ENCODE data around the gene GAREM2. TPM values are rescaled to one million over a fixed set of nuclear protein-coding genes. Genes with fewer than 3 reads are reported as not detected.

Gene GAREM2
- total and polyA plus RNA-seq, 9 of the 15 experiments (the other 6 are each of a cell fraction or from before 2014, with no cell fraction given) = 1.7 to 12.4 (median 2.5) TPM

DNA sequence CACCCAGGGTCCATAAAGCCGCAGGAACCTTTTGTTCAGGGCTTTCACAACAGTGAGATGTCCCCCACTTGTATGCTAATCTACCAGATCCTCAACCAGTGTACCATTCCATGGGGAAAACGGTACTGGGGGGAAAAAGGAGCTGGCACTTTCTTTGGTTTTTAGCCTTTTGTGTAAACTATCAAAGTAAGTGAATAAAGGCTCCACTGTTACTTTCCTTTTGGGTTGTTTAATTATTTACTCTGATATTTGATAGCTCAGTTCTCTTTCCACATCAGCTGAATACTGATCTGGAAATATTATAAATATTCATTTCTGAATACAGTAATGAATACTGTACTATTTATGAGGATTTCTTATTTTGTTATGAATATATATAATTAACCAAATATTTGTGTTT lies 51.2 kb downstream of the GAREM2 start:
- BruUV-seq (replicated peaks) = no TSS peak
- WGBS (ENCODE audit: insufficient coverage, low coverage, missing lambda C conversion rate) = 100% methylated on average over 2 of the region's 2 CpGs
- H3K27ac ChIP-seq (ENCODE audit: extremely low read depth, low read depth, low read length) = no peak overlapping the region
- H3K4me1 ChIP-seq (replicated peaks in 1 of 2; ENCODE audit: control insufficient read depth in 2 of 2, insufficient read depth in 2 of 2, low read length in 2 of 2) = no peaks in the 10 kb centered on the region
- FAIRE-seq (no peak), DNase-seq (ENCODE audit: extremely low read depth in 1 of 4, low spot score in 3 of 4) (no peak), ATAC-seq (no peak)
- no peak overlapping the region for H2AFZ ChIP-seq (ENCODE audit: low read depth, low read length)
- in situ Hi-C loops (cut with MboI) (no loop called here), intact Hi-C loops (cut with micrococcal nuclease) (no loop called here)
- TF ChIP-seq, protein P1, sequence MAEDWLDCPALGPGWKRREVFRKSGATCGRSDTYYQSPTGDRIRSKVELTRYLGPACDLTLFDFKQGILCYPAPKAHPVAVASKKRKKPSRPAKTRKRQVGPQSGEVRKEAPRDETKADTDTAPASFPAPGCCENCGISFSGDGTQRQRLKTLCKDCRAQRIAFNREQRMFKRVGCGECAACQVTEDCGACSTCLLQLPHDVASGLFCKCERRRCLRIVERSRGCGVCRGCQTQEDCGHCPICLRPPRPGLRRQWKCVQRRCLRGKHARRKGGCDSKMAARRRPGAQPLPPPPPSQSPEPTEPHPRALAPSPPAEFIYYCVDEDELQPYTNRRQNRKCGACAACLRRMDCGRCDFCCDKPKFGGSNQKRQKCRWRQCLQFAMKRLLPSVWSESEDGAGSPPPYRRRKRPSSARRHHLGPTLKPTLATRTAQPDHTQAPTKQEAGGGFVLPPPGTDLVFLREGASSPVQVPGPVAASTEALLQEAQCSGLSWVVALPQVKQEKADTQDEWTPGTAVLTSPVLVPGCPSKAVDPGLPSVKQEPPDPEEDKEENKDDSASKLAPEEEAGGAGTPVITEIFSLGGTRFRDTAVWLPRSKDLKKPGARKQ (CRISPR knock-in tag; IDR thresholded peaks at IDR 0.05) = no peak
- TF ChIP-seq ZZZ3 (IDR thresholded peaks at IDR 0.05) (no peak), HDAC8 (tag; IDR thresholded peaks at IDR 0.05) (no peak), SAP30 (IDR thresholded peaks at IDR 0.05; ENCODE audit: borderline replicate concordance, insufficient read depth, low read depth, low read length, poor library complexity, severe bottlenecking) (no peak), PCBP1 (IDR thresholded peaks at IDR 0.05; ENCODE audit: low read depth, low read length, poor library complexity, severe bottlenecking) (no peak), XRCC4 (IDR thresholded peaks at IDR 0.05; ENCODE audit: extremely low read depth, insufficient read depth, insufficient read length) (no peak), RAD21 (CRISPR knock-in tag; conservative IDR thresholded peaks at IDR 0.05 in 1 of 2, IDR thresholded peaks at IDR 0.05 in 1 of 2) (no peak), ZFP1 (CRISPR knock-in tag; IDR thresholded peaks at IDR 0.05) (no peak)
- H4K20me1 ChIP-seq (replicated peaks; ENCODE audit: control insufficient read depth, insufficient read depth, low read length) = no peaks in the 10 kb centered on the region
- H3K9me1 ChIP-seq (ENCODE audit: control insufficient read depth, insufficient read depth, low read length) = no peaks in the 10 kb centered on the region
- H3K27me3 ChIP-seq (ENCODE audit: control insufficient read depth in 2 of 2, insufficient read depth in 2 of 2, low read length in 2 of 2) = no peaks in the 10 kb centered on the region
- H3K36me3 ChIP-seq (ENCODE audit: control insufficient read depth, insufficient read depth, low read length) = peaks cover 92% of the 10 kb centered on the region
- ChIA-PET POLR2A (no interaction called here), CTCF (ENCODE audit: low intra/inter-chr PET ratio) (no interaction called here)
- no peak overlapping the region for H3K4me2 ChIP-seq (ENCODE audit: insufficient read depth, low read length)
- H3K9me3 ChIP-seq (replicated peaks; ENCODE audit: control insufficient read depth, insufficient read depth, low read depth, low read length) = no peaks in the 10 kb centered on the region; the same call in 1 of the 2 replicates
- H3K79me2 ChIP-seq (ENCODE audit: control insufficient read depth, insufficient read depth, low read length) = no peaks in the 10 kb centered on the region
- no peak overlapping the region for H3K4me3 ChIP-seq
- no peak overlapping the region for H3K9ac ChIP-seq (ENCODE audit: insufficient read depth in 1 of 2, low read depth in 2 of 2, low read length in 2 of 2)
